HCT116 (cell line): ENCODE results near the gene UPF1. TPM values are rescaled to one million over a fixed set of nuclear protein-coding genes. Genes with fewer than 3 reads are reported as not detected.

ENCODE experiments used
- ATAC-seq: fragments of 200-7000 bp; cut with Tn5 transposase; 2 replicates; pipeline ENCODE4 v1.9.1; 2020; ENCODE audit warnings: mild to moderate bottlenecking, moderate library complexity
- BruUV-seq: library from RNA; stranded (reverse); fragments of 400-500 nt; replicated peaks from 2 replicates; lab custom pipeline; 2021; lab: Mats Ljungman, UMichigan
- CTCF ChIA-PET: fragments of 300-600 bp; sonication (Branson Sonifier 250); formaldehyde crosslinking; loops from one replicate; lab custom pipeline; 2021; ENCODE audit warnings: antibody characterized with exemption; lab: Charles Lee
- POLR2A ChIA-PET: fragments of 300-600, 350-600 bp; sonication (Branson Sonifier 250); formaldehyde crosslinking; loops from one replicate; lab custom pipeline; 2021; ENCODE audit warnings: antibody characterized with exemption; lab: Charles Lee
- RAD21 ChIA-PET, 2 experiments: fragments of 300-600 bp; sonication (Branson Sonifier 250); formaldehyde crosslinking; loops; one replicate each; lab custom pipeline; 2023; ENCODE audit warnings: low total read pairs in 2 of 2; ENCODE audit not compliant: uncharacterized antibody in 2 of 2, unreplicated experiment in 2 of 2, low non-redundant PET in 1 of 2; lab: Charles Lee
- DNase-seq: peaks from one replicate; pipeline ENCODE4 v3.0.0-alpha.2; 2010; ENCODE audit warnings: low read depth, low spot score
- H2AFZ ChIP-seq: fragments of 200-600 bp; shearing (Covaris generic), sonication (generic); 2 replicates; pipeline ENCODE4 v1.6.1; 2017; ENCODE audit warnings: low read depth, mixed run types, mixed read lengths, antibody characterized with exemption, low read length; ENCODE audit not compliant: poor library complexity, severe bottlenecking
- H3K27ac ChIP-seq: 2 replicates; pipeline ENCODE4 v1.5.1; 2012; ENCODE audit warnings: low read depth, low read length
- H3K27me3 ChIP-seq: fragments of 200-600 bp; sonication (generic); 2 replicates; pipeline ENCODE4 v1.6.1; 2016; ENCODE audit warnings: mixed run types, low read length, mixed read lengths; ENCODE audit not compliant: insufficient read depth
- H3K36me3 ChIP-seq, 2 experiments: fragments of 200-500 bp in 1 of 2; fragments of 200-600 bp in 1 of 2; sonication (Bioruptor generic) in 1 of 2; sonication (generic) in 1 of 2; 2 replicates each; pipeline versions ENCODE4 v1.5.1 to v1.6.1; 2014 to 2016; ENCODE audit warnings: low read length in 2 of 2, inconsistent platforms in 1 of 2, mixed read lengths in 1 of 2, mixed run types in 1 of 2; ENCODE audit not compliant: insufficient read depth in 2 of 2, control insufficient read depth in 1 of 2
- H3K4me1 ChIP-seq, 2 experiments: fragments of 200-600 bp in 1 of 2; sonication (generic) in 1 of 2; 2 replicates each; pipeline versions ENCODE4 v1.5.1 to v1.6.1; 2012 to 2017; ENCODE audit warnings: low read length in 2 of 2, inconsistent platforms in 1 of 2, mild to moderate bottlenecking in 1 of 2, mixed read lengths in 1 of 2, mixed run types in 1 of 2, moderate library complexity in 1 of 2; ENCODE audit not compliant: insufficient read depth in 2 of 2, control insufficient read depth in 1 of 2
- H3K4me2 ChIP-seq: fragments of 200-600 bp; sonication (generic); 2 replicates; pipeline ENCODE4 v1.6.1; 2017; ENCODE audit warnings: mixed run types, low read length, mixed read lengths
- H3K4me3 ChIP-seq, 2 experiments: fragments of 200-600 bp in 1 of 2; sonication (generic) in 1 of 2; replicated peaks in 1 of 2; 2 replicates each; pipeline ENCODE4 v1.5.1; 2011 to 2016; ENCODE audit warnings: low read length in 2 of 2, control low read depth in 1 of 2, low read depth in 1 of 2, mild to moderate bottlenecking in 1 of 2, mixed read lengths in 1 of 2, mixed run types in 1 of 2
- H3K79me2 ChIP-seq: fragments of 200-600 bp; sonication (generic); 2 replicates; pipeline ENCODE4 v1.6.1; 2017; ENCODE audit warnings: mild to moderate bottlenecking, mixed run types, low read length, moderate library complexity, mixed read lengths; ENCODE audit not compliant: insufficient read depth
- H3K9ac ChIP-seq: fragments of 200-600 bp; sonication (generic); 2 replicates; pipeline ENCODE4 v1.6.1; 2016; ENCODE audit warnings: low read length, mixed read lengths
- H3K9me2 ChIP-seq: fragments of 200-600 bp; sonication (generic), shearing (Covaris generic); 2 replicates; pipeline ENCODE4 v1.6.1; 2017; ENCODE audit warnings: mixed run types, mild to moderate bottlenecking, moderate library complexity; ENCODE audit not compliant: insufficient read depth
- H3K9me3 ChIP-seq, 2 experiments: fragments of 200-500 bp in 1 of 2; fragments of 200-600 bp in 1 of 2; sonication (Bioruptor generic) in 1 of 2; sonication (generic) in 1 of 2; 2 replicates each; pipeline ENCODE4 v1.6.1; 2014 to 2017; ENCODE audit warnings: low read length in 2 of 2, mixed read lengths in 2 of 2, inconsistent platforms in 1 of 2, low read depth in 1 of 2, mild to moderate bottlenecking in 1 of 2, mixed run types in 1 of 2, moderate library complexity in 1 of 2; ENCODE audit not compliant: control insufficient read depth in 1 of 2, insufficient read depth in 1 of 2
- H4K20me1 ChIP-seq: fragments of 200-600 bp; sonication (generic), shearing (Covaris generic); 2 replicates; pipeline ENCODE4 v1.6.1; 2017; ENCODE audit warnings: mixed run types, mild to moderate bottlenecking, moderate library complexity; ENCODE audit not compliant: insufficient read depth
- CBX3 ChIP-seq: IDR thresholded peaks from 2 replicates; pipeline ENCODE4 v1.6.1; 2012; ENCODE audit warnings: low read depth
- CTCF ChIP-seq, 3 experiments: fragments of 200-600 bp in 1 of 3; sonication (generic) in 1 of 3; IDR thresholded peaks in 2 of 3; conservative IDR thresholded peaks in 1 of 3; 2 replicates each; pipeline ENCODE4 v1.5.1; 2012 to 2017; ENCODE audit warnings: low read depth in 2 of 3, low read length in 2 of 3, antibody characterized with exemption in 1 of 3, borderline replicate concordance in 1 of 3, control low read depth in 1 of 3, mild to moderate bottlenecking in 1 of 3, mixed read lengths in 1 of 3, mixed run types in 1 of 3, moderate library complexity in 1 of 3; ENCODE audit not compliant: insufficient read depth in 1 of 3
- ELF1 ChIP-seq: IDR thresholded peaks from 2 replicates; pipeline ENCODE4 v1.6.1; 2012; ENCODE audit warnings: low read depth, borderline replicate concordance
- EZH2 ChIP-seq: fragments of 200-600 bp; sonication (generic); IDR thresholded peaks from 2 replicates; pipeline ENCODE4 v1.6.1; 2017; ENCODE audit warnings: antibody characterized with exemption, mixed run types
- JUND ChIP-seq: IDR thresholded peaks from 2 replicates; pipeline ENCODE4 v1.6.1; 2012
- SIN3A ChIP-seq: IDR thresholded peaks from 2 replicates; pipeline ENCODE4 v1.6.1; 2012; ENCODE audit warnings: low read depth
- TCF7L2 ChIP-seq: IDR thresholded peaks from 2 replicates; pipeline ENCODE4 v1.7.0; 2011; ENCODE audit warnings: borderline replicate concordance, inconsistent platforms; ENCODE audit not compliant: insufficient read depth, insufficient read length; ENCODE audit errors: extremely low read depth
- ZBTB33 ChIP-seq: IDR thresholded peaks from 2 replicates; pipeline ENCODE4 v1.6.1; 2011; ENCODE audit warnings: mild to moderate bottlenecking, low read length, moderate library complexity; ENCODE audit not compliant: insufficient replicate concordance; ENCODE audit errors: extremely low read depth
- ZFX ChIP-seq: fragments of 450-650 bp; IDR thresholded peaks from 2 replicates; pipeline ENCODE4 v1.6.1; 2017
- ZNF274 ChIP-seq: fragments of 200-500 bp; sonication (Bioruptor generic); IDR thresholded peaks from 2 replicates; pipeline ENCODE4 v1.6.1; 2014; ENCODE audit warnings: mild to moderate bottlenecking, low read depth, low read length, inconsistent platforms
- intact Hi-C: fragments of 100-400 bp; cut with micrococcal nuclease; formaldehyde crosslinking; loops from 2 replicates; pipeline ENCODE4 v1.10.0; 2022
- total RNA-seq: library from RNA; stranded (reverse); gene quantifications from one replicate; pipeline ENCODE4 v1.2.1, GENCODE V29; 2021; ENCODE audit not compliant: unreplicated experiment

Gene UPF1
- total RNA-seq, 1 experiment from 2014 or later = 78.5 TPM

- no peak overlapping the region for H3K9ac ChIP-seq
- ChIA-PET POLR2A (no interaction called here), RAD21 (no interaction called here), CTCF (interaction anchor here (0.6 to 1.8 kb wide), 3 partner anchors 8 to 576 kb away, joined by 3 to 6 read pairs (median 4); no protein-coding TSS in a partner anchor)
- intact Hi-C loops = no loop called here
- no peaks in the 10 kb centered on the region for H3K27me3 ChIP-seq
- H3K4me2 ChIP-seq = no peak overlapping the region
- H4K20me1 ChIP-seq = no peaks in the 10 kb centered on the region
- H3K4me1 ChIP-seq = no peaks in the 10 kb centered on the region
- H3K4me3 ChIP-seq = no peak overlapping the region
- no peaks in the 10 kb centered on the region for H3K9me3 ChIP-seq
- peaks cover 62% of the 10 kb centered on the region for H3K79me2 ChIP-seq
- ATAC-seq (no peak), DNase-seq (no peak)
- H3K27ac ChIP-seq = no peak overlapping the region
- H3K36me3 ChIP-seq = peaks cover 68 to 82% of the 10 kb centered on the region in 2 experiments
- no peak for TF ChIP-seq ZFX
- no peak for TF ChIP-seq CTCF (IDR thresholded peaks at IDR 0.05 in 2 of 3, conservative IDR thresholded peaks at IDR 0.05 in 1 of 3; ENCODE audit: borderline replicate concordance in 1 of 3, insufficient read depth in 1 of 3, low read depth in 2 of 3, low read length in 2 of 3)
- TF ChIP-seq JUND = no peak
- no peak for TF ChIP-seq ZBTB33
- no peak for TF ChIP-seq EZH2
- TF ChIP-seq ZNF274 = no peak
- no peak for TF ChIP-seq TCF7L2
- TF ChIP-seq ELF1 = no peak
- no peak for TF ChIP-seq CBX3
- TF ChIP-seq SIN3A = no peak
- no peaks in the 10 kb centered on the region for H3K9me2 ChIP-seq
- no TSS peak for BruUV-seq
- no peak overlapping the region for H2AFZ ChIP-seq
Observed at GRCh38 chr19:18854982-18855381, 23.2 kb downstream of the UPF1 start.
